ENCODE results near the gene EPG5.
"Not testable (repeated sequence)": the region's sequence is repeated elsewhere in the genome, so short reads cannot be mapped to it uniquely, and the experiment has no call there.

EPG5 gene

GRCh38 chr18:45976974-45977373 is 9.8 kb upstream of the EPG5 start:
- no peak for DNase-seq

GRCh38 chr18:45976566-45976965 is 9.4 kb upstream of the EPG5 start:
- no peak for DNase-seq

GRCh38 chr18:45974088-45974536 is 7.0 kb upstream of the EPG5 start:
- peak; percentile 59 for DNase-seq

- not testable (repeated sequence) for DNase-seq
Measured at GRCh38 chr18:45964913-45965312, 2.2 kb downstream of the EPG5 start.

GRCh38 chr18:45962866-45963265 is 4.3 kb downstream of the EPG5 start:
- no peak for DNase-seq

GRCh38 chr18:45962461-45962860 is 4.7 kb downstream of the EPG5 start:
- no peak for DNase-seq

GRCh38 chr18:45959484-45959883 is 7.6 kb downstream of the EPG5 start:
- not testable (repeated sequence) for DNase-seq

GRCh38 chr18:45958730-45959129 is 8.4 kb downstream of the EPG5 start:
- no peak for DNase-seq

GRCh38 chr18:45958027-45958426 is 9.1 kb downstream of the EPG5 start:
- no peak for DNase-seq

GRCh38 chr18:45957100-45957499 is 10.0 kb downstream of the EPG5 start:
- DNase-seq: no peak

- DNase-seq: no peak
Measured at GRCh38 chr18:45954070-45954934, 12.8 kb downstream of the EPG5 start.

- no peak for DNase-seq
Measured at GRCh38 chr18:45951016-45951714, 16.0 kb downstream of the EPG5 start.

GRCh38 chr18:45945669-45946068 is 21.5 kb downstream of the EPG5 start:
- no peak for DNase-seq

GRCh38 chr18:45940724-45941123 is 26.4 kb downstream of the EPG5 start:
- DNase-seq: no peak

- no peak for DNase-seq
Measured at GRCh38 chr18:45939236-45939635, 27.9 kb downstream of the EPG5 start.

- no peak for DNase-seq
Measured at GRCh38 chr18:45938488-45938935, 28.6 kb downstream of the EPG5 start.

GRCh38 chr18:45935591-45936335 is 31.4 kb downstream of the EPG5 start:
- DNase-seq: no peak

GRCh38 chr18:45932708-45933107 is 34.4 kb downstream of the EPG5 start:
- DNase-seq: no peak

GRCh38 chr18:45930963-45931362 is 36.2 kb downstream of the EPG5 start:
- DNase-seq: no peak

- no peak for DNase-seq
Measured at GRCh38 chr18:45926691-45927090, 40.4 kb downstream of the EPG5 start.

GRCh38 chr18:45926085-45926484 is 41.0 kb downstream of the EPG5 start:
- no peak for DNase-seq

GRCh38 chr18:45923138-45923537 is 44.0 kb downstream of the EPG5 start:
- no peak for DNase-seq

GRCh38 chr18:45920367-45920766 is 46.8 kb downstream of the EPG5 start:
- no peak for DNase-seq

Measured in right forelimb (tissue), 1 donor.